ENCODE results near the gene DGKZ. TPM values are rescaled to one million over a fixed set of nuclear protein-coding genes. Genes with fewer than 3 reads are reported as not detected.

Gene DGKZ
- polyA plus RNA-seq, 2 of the 4 experiments (the other 2 are of a cell fraction): 12.8 to 28.4 TPM

DNA sequence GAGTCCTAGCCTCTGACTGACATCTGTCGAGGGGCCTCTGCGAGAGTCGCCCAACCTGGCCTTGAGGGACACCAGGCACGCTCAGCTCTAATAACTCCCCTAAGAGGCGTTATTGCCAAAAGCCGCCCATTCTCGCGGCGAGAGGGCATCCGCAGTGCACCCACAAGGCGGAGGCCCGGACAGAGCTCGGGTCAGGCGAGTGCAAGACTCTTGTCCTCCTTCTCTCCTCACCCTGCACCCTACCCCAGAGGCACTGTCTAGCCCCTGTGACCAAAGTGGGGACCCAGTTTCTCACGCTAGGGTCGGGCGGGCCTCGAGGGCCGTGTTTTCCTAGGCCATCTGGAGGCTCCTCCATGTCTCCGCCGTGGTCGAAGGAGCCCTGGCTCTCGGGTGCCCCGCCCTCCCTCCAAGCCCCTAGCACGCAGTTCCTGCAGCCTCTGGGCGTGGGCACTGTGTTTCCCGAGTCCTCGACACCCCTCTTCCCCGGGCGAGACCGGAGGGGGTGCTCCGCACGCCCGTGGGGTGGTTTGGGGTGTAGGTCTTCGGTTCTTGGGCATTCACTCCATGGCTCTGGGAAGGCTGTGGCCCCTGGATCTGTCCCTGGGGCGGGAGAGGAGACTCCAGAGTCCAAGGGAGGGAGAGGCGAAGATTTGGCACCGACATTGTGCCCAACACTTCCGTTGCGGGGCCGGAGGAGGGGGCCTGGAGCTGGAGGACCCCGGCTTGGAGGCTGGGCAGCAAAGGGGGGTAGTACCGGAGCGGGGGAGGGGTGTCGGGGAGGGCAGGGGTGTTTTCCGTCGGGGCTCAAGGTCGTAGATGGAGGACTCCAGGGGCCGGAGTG is 43.3 kb downstream of the DGKZ start:
- FAIRE-seq (no peak), DNase-seq (ENCODE audit: low read depth in 1 of 2, low spot score in 1 of 2) (no peak), ATAC-seq (peak; percentile 4 to 19; a peak in 4 of 6 replicates)
- POLR2A ChIA-PET: no interaction called here
- peak overlapping the region; percentile 98 for H3K4me2 ChIP-seq
- WGBS (ENCODE audit: missing lambda C conversion rate): 22% methylated on average over 36 of the region's 49 CpGs
- H3K4me1 ChIP-seq: peaks cover 18% of the 10 kb centered on the region; the same call in 2 of the 3 replicates
- TF ChIP-seq ZFP36 (IDR thresholded peaks at IDR 0.05; ENCODE audit: borderline replicate concordance, partially characterized antibody) (no peak), TFCP2L1 (CRISPR knock-in tag; IDR thresholded peaks at IDR 0.05) (no peak), RFX5 (IDR thresholded peaks at IDR 0.05) (no peak), CBX8 (IDR thresholded peaks at IDR 0.05) (no peak), TP53 (CRISPR knock-in tag; IDR thresholded peaks at IDR 0.05) (no peak)
- peak overlapping the region; percentile 59 for H3K4me3 ChIP-seq
- H3K27ac ChIP-seq: no peak overlapping the region
- CTCF ChIA-PET: interaction anchor here (0.8 to 10.2 kb wide), 36 partner anchors 9 to 396 kb away, joined by 3 to 220 read pairs (median 6); partner anchors contain the start of genes ATG13, HARBI1, MDK and ZNF408
- no peaks in the 10 kb centered on the region for H3K9me3 ChIP-seq

DNA sequence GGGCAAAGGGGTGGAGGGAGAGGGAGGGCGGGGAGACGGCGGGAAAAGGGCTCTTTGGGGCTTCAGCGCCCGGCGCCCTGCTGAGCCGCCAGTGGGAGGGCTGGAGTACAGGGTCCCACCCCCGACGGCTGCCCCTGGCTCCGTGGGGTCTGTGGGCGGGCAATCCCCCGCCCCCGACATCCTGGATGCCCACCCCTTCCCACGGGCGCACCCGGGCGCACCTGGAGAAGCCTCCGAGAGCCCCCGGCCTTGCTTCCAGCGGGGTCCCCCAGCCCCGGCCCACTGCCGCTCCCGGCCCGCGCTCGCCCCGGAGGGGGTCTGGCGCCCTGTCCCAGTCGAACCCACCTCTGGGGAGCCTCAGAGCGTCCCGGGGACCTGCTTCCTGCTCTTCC is 43.9 kb downstream of the DGKZ start:
- H3K4me2 ChIP-seq: peak overlapping the region; percentile 98
- TF ChIP-seq ZNF302 (CRISPR knock-in tag; IDR thresholded peaks at IDR 0.05) (no peak), BHLHE40 (IDR thresholded peaks at IDR 0.05; ENCODE audit: low read depth, low read length) (no peak), KDM5A (IDR thresholded peaks at IDR 0.05) (no peak), NFE2L2 (conservative IDR thresholded peaks at IDR 0.05; ENCODE audit: low read length) (no peak), FOSL2 (IDR thresholded peaks at IDR 0.05) (no peak), FOSL2 (CRISPR knock-in tag; IDR thresholded peaks at IDR 0.05) (no peak), RFX5 (IDR thresholded peaks at IDR 0.05) (no peak), FOXS1 (CRISPR knock-in tag; IDR thresholded peaks at IDR 0.05) (no peak), CBX2 (IDR thresholded peaks at IDR 0.05; ENCODE audit: borderline replicate concordance, low read depth) (no peak), RCOR1 (IDR thresholded peaks at IDR 0.05; ENCODE audit: low read depth, low read length) (no peak), HOXA7 (CRISPR knock-in tag; IDR thresholded peaks at IDR 0.05) (no peak), MAZ (IDR thresholded peaks at IDR 0.05; ENCODE audit: borderline replicate concordance, low read depth, low read length) (no peak), NPAS2 (CRISPR knock-in tag; IDR thresholded peaks at IDR 0.05; ENCODE audit: borderline replicate concordance) (no peak), CHD4 (IDR thresholded peaks at IDR 0.05; ENCODE audit: borderline replicate concordance) (no peak), RNF2 (IDR thresholded peaks at IDR 0.05; ENCODE audit: borderline replicate concordance, low read depth) (no peak)
- TF ChIP-seq, protein P1, sequence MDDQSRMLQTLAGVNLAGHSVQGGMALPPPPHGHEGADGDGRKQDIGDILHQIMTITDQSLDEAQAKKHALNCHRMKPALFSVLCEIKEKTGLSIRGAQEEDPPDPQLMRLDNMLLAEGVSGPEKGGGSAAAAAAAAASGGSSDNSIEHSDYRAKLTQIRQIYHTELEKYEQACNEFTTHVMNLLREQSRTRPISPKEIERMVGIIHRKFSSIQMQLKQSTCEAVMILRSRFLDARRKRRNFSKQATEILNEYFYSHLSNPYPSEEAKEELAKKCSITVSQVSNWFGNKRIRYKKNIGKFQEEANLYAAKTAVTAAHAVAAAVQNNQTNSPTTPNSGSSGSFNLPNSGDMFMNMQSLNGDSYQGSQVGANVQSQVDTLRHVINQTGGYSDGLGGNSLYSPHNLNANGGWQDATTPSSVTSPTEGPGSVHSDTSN (IDR thresholded peaks at IDR 0.05): no peak
- TF ChIP-seq, protein P2, sequence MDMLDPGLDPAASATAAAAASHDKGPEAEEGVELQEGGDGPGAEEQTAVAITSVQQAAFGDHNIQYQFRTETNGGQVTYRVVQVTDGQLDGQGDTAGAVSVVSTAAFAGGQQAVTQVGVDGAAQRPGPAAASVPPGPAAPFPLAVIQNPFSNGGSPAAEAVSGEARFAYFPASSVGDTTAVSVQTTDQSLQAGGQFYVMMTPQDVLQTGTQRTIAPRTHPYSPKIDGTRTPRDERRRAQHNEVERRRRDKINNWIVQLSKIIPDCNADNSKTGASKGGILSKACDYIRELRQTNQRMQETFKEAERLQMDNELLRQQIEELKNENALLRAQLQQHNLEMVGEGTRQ (IDR thresholded peaks at IDR 0.05): no peak
- TF ChIP-seq, protein P3, sequence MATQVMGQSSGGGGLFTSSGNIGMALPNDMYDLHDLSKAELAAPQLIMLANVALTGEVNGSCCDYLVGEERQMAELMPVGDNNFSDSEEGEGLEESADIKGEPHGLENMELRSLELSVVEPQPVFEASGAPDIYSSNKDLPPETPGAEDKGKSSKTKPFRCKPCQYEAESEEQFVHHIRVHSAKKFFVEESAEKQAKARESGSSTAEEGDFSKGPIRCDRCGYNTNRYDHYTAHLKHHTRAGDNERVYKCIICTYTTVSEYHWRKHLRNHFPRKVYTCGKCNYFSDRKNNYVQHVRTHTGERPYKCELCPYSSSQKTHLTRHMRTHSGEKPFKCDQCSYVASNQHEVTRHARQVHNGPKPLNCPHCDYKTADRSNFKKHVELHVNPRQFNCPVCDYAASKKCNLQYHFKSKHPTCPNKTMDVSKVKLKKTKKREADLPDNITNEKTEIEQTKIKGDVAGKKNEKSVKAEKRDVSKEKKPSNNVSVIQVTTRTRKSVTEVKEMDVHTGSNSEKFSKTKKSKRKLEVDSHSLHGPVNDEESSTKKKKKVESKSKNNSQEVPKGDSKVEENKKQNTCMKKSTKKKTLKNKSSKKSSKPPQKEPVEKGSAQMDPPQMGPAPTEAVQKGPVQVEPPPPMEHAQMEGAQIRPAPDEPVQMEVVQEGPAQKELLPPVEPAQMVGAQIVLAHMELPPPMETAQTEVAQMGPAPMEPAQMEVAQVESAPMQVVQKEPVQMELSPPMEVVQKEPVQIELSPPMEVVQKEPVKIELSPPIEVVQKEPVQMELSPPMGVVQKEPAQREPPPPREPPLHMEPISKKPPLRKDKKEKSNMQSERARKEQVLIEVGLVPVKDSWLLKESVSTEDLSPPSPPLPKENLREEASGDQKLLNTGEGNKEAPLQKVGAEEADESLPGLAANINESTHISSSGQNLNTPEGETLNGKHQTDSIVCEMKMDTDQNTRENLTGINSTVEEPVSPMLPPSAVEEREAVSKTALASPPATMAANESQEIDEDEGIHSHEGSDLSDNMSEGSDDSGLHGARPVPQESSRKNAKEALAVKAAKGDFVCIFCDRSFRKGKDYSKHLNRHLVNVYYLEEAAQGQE (IDR thresholded peaks at IDR 0.05): no peak
- TF ChIP-seq, protein P4, sequence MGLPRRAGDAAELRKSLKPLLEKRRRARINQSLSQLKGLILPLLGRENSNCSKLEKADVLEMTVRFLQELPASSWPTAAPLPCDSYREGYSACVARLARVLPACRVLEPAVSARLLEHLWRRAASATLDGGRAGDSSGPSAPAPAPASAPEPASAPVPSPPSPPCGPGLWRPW (IDR thresholded peaks at IDR 0.05): no peak
- H3K4me1 ChIP-seq: peaks cover 18% of the 10 kb centered on the region; the same call in 2 of the 3 replicates
- H3K9me3 ChIP-seq: no peaks in the 10 kb centered on the region
- peak overlapping the region in 1 of 2 experiments; percentile 63; a peak in 3 of 6 replicates for H3K27ac ChIP-seq
- ATAC-seq: no peak
- CTCF ChIA-PET: interaction anchor here (0.7 to 10.2 kb wide), 18 partner anchors 8 to 1050 kb away, joined by 3 to 220 read pairs (median 6); partner anchors contain the start of genes ATG13, DGKZ, HARBI1 and MDK
- DNase-seq (ENCODE audit: low read depth in 1 of 2, low spot score in 1 of 2): no peak
- FAIRE-seq: no peak
- POLR2A ChIA-PET: interaction anchor here (0.8 kb wide), 1 partner anchor 166 kb away, joined by 4 read pairs; no protein-coding TSS in a partner anchor
- H3K4me3 ChIP-seq: peak overlapping the region; percentile 59
- WGBS (ENCODE audit: missing lambda C conversion rate): 0% methylated on average over 8 of the region's 31 CpGs
